H1 (cell line): ENCODE results near the gene LRRC4C. TPM values are rescaled to one million over a fixed set of nuclear protein-coding genes. Genes with fewer than 3 reads are reported as not detected.

Experiments
- FOSL1 ChIP-seq: IDR thresholded peaks from 2 replicates; pipeline ENCODE4 v1.6.1; 2011; ENCODE audit warnings: mild to moderate bottlenecking, low read depth, low read length, moderate library complexity; ENCODE audit not compliant: insufficient read depth
- HDAC2 ChIP-seq, 2 experiments: fragments of 300-600 bp in 1 of 2; sonication (generic) in 1 of 2; IDR thresholded peaks; 2 replicates each; pipeline ENCODE4 v1.6.1; 2011 to 2012; ENCODE audit warnings: low read depth in 2 of 2, low read length in 2 of 2, mild to moderate bottlenecking in 2 of 2, moderate library complexity in 2 of 2, borderline replicate concordance in 1 of 2, inconsistent platforms in 1 of 2
- SIN3A ChIP-seq, 2 experiments: IDR thresholded peaks in 1 of 2; conservative IDR thresholded peaks in 1 of 2; 2 replicates each; pipeline ENCODE4 v1.6.1; 2011 to 2012; ENCODE audit warnings: low read length in 2 of 2, improper control_type of control experiment in 1 of 2, low read depth in 1 of 2, mild to moderate bottlenecking in 1 of 2
- polyA plus RNA-seq, 7 experiments: library from polyadenylated mRNA; depleted of rRNA in 3 of 7; stranded (reverse) in 5 of 7; unstranded in 2 of 7; fragments of >200 nt in 5 of 7; fragments of 200-250 nt in 2 of 7; gene quantifications; 1 replicate in 5 of 7; 2 replicates in 1 of 7; 4 replicates in 1 of 7; pipeline versions ENCODE4 v1.2.1 to v1.2.3, GENCODE V29; 2011 to 2013; ENCODE audit warnings: missing spikeins in 2 of 7, mixed read lengths in 2 of 7
- total RNA-seq: library from RNA; stranded (reverse); fragmentation: NEBNext Ultra II Directional; extraction: Animal tissue kit (Norgen Biotek cat#: 25700); gene quantifications from 2 replicates; pipeline ENCODE4 v1.2.1, GENCODE V29; 2021

Gene LRRC4C
- total and polyA plus RNA-seq, 2 of the 8 experiments (the other 6 are each of a cell fraction or from before 2014, with no cell fraction given): 0.23 to 2.2 TPM

DNA sequence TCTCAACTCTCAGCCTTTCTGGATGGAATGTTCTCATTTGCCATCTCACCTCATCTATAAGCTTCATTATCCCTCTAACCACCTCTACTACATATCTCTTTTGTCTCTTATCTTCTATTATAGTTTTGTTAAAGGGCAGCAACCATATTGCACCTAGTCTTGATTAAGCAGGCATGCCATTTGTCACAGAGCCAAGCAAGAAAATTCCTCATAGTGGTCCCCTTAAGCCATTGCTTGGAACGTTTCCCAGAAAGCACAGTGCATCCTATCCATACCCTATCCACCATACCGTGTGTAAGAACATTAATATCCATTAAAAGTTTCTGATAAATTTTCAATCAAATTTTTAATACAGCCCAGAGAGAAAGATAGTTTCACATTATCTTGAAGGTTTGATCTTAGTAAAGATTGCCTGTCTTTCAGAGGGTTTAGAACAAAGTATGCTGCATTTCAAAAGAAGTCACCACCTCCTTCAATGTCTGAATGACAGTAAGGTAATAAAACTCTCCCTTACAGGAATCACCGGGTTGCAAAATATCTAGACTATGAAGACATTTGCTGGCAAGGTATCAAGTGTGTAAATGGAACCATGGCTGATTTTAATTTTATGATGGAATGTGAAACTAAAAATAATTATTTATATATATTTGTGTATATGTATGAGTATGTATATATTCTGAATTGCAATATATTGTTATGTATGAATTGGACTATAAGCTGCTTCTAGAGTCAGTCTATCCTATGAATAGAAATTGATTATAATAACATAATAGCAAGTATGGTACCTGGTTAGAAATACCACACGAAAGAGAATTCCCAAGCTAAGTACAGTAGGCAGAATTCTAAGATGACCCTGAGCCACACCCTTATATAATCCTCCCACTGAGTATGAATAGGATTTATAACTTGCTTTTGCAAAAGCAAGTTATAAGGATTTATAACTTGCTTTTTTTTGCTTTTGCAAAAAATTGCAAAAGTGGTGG is 1296.3 kb downstream of the LRRC4C start (continued):
- TF ChIP-seq SIN3A (conservative IDR thresholded peaks at IDR 0.05 in 1 of 2, IDR thresholded peaks at IDR 0.05 in 1 of 2; ENCODE audit: low read depth in 1 of 2, low read length in 2 of 2): no peak
- no peak for TF ChIP-seq HDAC2 (IDR thresholded peaks at IDR 0.05; ENCODE audit: borderline replicate concordance in 1 of 2, low read depth in 2 of 2, low read length in 2 of 2)
- TF ChIP-seq FOSL1: no peak
- TF ChIP-seq, all 59 proteins: peak for 0
